HG03520 (cell line): ENCODE data around the gene NUDT2.
"Not testable (repeated sequence)": the region's sequence is repeated elsewhere in the genome, so short reads cannot be mapped to it uniquely, and the experiment has no call there.

Experiments used
- ATAC-seq: cut with Tn5 transposase; IDR thresholded peaks from one replicate; pipeline ENCODE4 v1.9.1; 2021; ENCODE audit warnings: mild to moderate bottlenecking, moderate library complexity; ENCODE audit not compliant: unreplicated experiment

Gene NUDT2

DNA sequence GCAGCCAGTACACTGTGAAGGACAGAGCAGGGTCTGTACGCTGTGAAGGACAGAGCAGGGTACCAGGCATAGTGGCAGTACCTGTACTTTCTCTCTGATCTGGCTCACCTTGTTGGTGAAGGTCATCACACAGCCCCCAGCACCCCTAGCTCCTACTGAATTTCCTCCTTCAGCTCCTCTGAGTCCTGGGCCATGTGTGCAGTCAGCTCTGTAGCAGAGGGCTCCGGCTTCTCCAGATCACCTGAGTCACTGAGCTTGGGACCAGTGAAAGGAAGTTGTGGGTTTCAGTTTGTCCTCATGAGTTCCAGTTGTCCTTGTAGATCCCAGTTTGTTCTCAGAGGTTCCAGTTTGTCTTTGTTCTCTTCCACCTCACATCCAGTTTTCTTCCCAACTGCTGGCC is 5.5 kb downstream of the NUDT2 start:
- ATAC-seq: no peak

- ATAC-seq: no peak
Observed at GRCh38 chr9:34335376-34335775, 6.0 kb downstream of the NUDT2 start.

- no peak for ATAC-seq
Observed at GRCh38 chr9:34337403-34337802, 8.0 kb downstream of the NUDT2 start.

GRCh38 chr9:34338079-34338478 is 8.7 kb downstream of the NUDT2 start:
- ATAC-seq: not testable (repeated sequence)

- no peak for ATAC-seq
Observed at GRCh38 chr9:34338665-34339385, 9.5 kb downstream of the NUDT2 start.

DNA sequence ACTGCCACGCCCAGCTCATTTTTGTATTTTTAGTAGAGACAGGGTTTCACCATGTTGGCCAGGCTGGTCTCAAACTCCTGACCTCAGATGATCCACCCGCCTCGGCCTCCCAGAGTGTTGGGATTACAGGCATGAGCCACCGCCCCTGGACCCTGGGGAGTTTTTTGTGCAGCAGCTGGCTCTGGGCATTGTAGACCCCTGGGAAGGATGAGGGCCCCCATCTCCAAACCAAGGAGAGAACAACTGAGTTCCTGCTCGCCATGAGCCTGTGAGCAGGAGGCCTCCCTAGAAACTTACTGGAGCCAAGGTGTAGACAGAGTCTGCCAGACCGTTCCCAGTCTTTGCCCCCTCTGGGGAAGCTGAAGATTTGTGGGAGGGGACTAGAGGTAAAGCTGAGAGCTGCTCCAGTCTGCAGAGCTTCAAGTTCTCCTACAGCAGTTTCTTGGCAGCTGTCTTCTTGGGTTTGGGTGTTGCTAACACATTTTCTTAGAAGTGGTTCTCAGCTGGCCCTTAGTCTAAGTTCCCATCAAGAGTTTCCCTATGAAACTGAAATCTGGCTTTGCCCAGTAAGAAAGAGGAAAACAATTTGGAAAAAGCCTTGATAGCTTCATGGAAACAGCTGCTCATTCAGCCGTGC is 12.4 kb downstream of the NUDT2 start:
- no peak for ATAC-seq

GRCh38 chr9:34343090-34343489 is 13.7 kb downstream of the NUDT2 start:
- no peak for ATAC-seq

- no peak for ATAC-seq
Observed at GRCh38 chr9:34343605-34344004, 14.2 kb downstream of the NUDT2 start.

DNA sequence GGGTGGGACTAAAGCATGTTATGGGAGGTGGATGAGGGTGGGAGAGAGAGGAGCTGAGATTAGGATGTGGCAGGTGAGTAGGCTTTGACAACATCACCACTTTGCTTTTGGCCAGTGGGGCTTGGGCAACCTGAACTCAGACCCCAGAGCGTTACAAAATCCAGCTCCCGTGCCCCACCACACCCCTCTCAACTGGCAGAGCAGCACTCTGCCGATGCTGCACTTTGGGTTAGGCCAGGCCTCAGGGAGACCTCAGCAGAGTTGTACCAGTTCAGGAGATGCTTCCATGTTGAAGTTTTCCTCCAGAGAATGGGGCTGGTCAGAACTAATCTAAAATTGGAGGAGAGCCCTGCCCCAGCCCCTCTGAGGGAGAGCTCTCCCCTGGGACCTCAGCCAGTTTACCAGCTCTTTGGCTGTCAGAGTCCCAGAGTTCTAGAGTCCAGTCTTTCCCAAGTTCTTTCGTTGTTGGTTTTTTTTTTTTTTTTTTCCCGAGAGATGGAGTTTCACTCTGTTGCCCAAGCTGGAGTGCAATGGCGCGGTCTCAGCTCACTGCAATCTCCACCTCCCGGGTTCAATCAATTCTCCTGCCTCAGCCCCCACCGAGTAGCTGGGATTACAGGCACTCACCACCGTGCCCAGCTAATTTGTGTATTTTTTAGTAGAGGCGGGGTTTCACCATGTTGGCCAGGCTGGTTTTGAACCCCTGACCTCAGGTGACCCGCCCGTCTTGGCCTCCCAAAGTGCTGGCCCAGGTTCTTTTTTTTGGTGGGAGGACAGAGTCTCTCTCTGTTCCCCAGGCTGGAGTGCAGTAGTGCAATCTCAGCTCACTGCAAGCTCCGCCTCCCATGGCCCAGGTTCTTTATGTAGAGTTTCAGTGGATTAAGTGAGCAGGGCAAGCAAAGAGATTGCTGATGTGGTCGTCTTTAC is 17.8 kb downstream of the NUDT2 start:
- ATAC-seq: no peak

DNA sequence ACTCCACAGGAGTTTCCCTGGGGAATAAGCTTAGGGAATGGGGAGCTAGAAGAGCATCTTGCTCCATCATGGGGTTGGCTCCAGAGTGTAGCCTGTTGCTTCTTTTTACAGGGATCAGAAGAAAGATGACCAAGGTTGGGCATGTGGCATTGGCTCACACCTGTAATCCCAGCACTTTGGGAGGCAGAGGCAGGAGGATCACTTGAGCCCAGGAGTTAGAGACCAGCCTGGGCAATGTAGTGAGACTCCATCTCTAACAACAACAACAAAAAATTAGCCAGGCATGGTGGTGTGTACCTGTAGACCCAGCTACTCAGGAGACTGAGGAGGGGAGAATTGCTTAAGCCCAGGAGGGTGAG is 18.4 kb downstream of the NUDT2 start:
- no peak for ATAC-seq

DNA sequence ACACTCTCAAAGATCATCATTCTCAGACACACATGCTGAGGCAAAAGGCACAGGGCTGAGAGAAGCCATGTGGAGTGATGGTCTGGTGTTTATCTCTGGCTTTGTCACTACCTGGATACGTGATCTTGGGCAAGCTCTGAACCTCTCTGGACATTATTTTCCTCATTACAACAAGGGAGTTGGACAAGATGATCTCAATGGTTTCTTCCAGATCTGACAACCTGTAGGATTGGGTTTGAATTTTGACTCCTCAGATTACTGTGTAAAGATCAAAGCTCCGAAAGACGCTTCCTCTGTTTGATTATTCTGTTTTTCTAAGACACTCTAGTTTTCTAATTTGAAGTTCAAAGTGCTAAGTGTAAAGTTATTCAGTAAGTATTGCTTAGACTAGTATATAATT is 20.0 kb downstream of the NUDT2 start:
- no peak for ATAC-seq

- ATAC-seq: not testable (repeated sequence)
Observed at GRCh38 chr9:34352122-34352652, 22.8 kb downstream of the NUDT2 start.

GRCh38 chr9:34352957-34353356 is 23.6 kb downstream of the NUDT2 start:
- not testable (repeated sequence) for ATAC-seq

GRCh38 chr9:34362614-34363214 is 33.3 kb downstream of the NUDT2 start:
- no peak for ATAC-seq

GRCh38 chr9:34363619-34364351 is 34.4 kb downstream of the NUDT2 start:
- no peak for ATAC-seq

- ATAC-seq: no peak
Observed at GRCh38 chr9:34365282-34365681, 35.9 kb downstream of the NUDT2 start.

- no peak for ATAC-seq
Observed at GRCh38 chr9:34366365-34366764, 37.0 kb downstream of the NUDT2 start.

- not testable (repeated sequence) for ATAC-seq
Observed at GRCh38 chr9:34367751-34368410, 38.5 kb downstream of the NUDT2 start.

DNA sequence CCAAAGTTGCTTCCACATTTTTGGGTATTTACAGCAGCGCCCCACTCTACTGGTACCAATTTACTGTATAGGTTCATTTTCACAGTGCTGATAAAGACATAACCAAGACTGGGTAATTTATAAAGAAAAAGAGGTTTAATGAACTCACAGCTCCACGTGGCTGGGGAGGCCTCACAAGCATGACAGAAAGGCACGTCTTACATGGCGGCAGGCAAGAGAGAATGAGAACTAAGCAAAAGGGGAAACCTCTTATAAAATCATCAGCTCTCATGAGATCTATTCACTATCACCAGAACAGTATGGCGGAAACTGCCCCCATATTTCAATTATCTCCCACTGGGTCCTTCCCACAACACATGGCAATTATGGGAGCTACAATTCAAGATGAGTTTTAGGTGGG is 39.4 kb downstream of the NUDT2 start:
- not testable (repeated sequence) for ATAC-seq

GRCh38 chr9:34369636-34370035 is 40.3 kb downstream of the NUDT2 start:
- no peak for ATAC-seq
